GM18861 (cell line): ENCODE results near the gene MRPL53.
A peak's percentile ranks its signal among the peaks of the same experiment; 100 is the strongest.

Experiments used
- ATAC-seq: cut with Tn5 transposase; IDR thresholded peaks from one replicate; pipeline ENCODE4 v1.9.1; 2021; ENCODE audit not compliant: unreplicated experiment

The MRPL53 gene

GRCh38 chr2:74472086-74472944 lies at the start of gene MRPL53:
TSS of gene MRPL53 (minus strand) at chr2:74472680. CDS start at chr2:74472660, 20 bp downstream.
- peak; percentile 74 for ATAC-seq

GRCh38 chr2:74516650-74517049 lies 44.2 kb upstream of the MRPL53 start:
- no peak for ATAC-seq

- no peak for ATAC-seq
Observed at GRCh38 chr2:74515981-74516633, 43.6 kb upstream of the MRPL53 start.

DNA sequence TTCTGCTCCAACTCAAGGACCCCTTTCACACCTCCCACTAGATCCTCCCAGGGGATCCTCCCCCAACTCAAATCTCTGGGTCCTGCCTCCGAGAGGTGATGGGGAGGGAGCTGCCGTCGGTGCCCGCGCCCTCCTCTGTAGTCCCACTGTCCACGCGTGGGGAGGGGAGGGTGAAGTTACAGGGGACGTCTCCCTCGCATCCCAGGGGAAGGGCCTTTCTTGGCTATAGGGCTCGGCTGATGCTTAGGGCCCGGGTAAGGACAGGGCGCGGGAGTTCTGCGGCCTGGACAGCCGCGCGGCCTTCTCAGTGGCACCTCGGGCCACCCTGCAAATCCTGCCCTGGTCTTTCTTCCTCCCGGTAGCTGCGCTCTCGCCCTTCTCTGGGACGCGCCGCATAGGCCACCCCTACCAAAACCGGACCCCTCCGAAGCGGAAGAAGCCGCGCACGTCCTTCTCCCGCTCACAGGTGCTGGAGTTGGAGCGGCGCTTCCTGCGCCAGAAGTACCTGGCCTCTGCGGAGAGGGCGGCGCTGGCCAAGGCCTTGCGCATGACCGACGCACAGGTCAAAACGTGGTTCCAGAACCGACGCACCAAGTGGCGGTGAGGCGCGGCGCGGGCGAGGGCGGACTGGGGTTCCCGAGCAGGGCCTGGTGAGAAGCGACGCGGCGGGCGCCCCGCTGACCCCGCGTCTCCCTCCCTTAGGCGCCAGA lies 42.9 kb upstream of the MRPL53 start:
- no peak for ATAC-seq

- no peak for ATAC-seq
Observed at GRCh38 chr2:74514368-74515270, 42.1 kb upstream of the MRPL53 start, which contains the start of gene TLX2. TSS of gene TLX2 (plus strand) at chr2:74514450. CDS start at chr2:74514807, 357 bp downstream.

- no peak for ATAC-seq
Observed at GRCh38 chr2:74513605-74514367, 41.3 kb upstream of the MRPL53 start.

- ATAC-seq: no peak
Observed at GRCh38 chr2:74512744-74513604, 40.5 kb upstream of the MRPL53 start.

DNA sequence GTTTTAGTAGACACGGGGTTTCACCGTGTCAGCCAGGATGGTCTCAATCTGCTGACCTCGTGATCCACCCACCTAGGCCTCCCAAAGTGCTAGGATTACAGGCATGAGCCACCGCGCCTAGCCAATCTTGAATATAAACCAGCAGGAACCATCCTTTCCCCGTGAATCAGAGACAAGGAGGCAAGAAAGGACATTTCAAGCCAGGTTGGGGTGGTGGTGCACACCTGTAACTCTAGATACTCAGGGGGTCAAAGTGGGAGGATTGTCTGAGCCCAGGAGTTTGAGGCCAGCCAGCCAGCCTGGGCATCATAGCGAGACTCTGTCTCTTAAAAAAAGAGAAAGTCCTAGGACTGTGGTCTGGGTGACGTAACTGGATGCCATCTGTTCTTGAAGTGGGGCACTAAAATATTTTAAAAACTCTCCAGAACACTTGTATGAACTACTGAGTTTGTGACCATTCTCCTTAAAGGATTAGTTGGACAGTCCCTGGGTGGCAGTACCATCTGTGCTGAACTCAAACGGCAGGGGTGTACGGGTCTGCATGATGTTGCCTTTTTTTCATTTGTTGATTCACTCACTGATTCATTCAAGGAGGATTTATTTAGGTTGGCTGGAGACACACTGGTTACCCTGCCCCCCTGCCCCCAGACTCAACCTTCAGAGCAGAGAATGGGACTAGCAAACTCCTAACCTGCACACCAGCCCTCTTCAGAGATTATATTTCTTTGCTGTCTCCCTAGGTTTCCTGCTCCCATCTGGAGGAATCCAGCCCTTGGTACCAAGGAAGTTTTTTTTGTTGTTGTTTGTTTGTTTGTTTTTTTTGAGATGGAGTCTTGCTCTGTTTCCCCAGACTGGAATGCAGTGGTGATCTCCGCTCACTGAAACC lies 38.9 kb upstream of the MRPL53 start:
- no peak for ATAC-seq

GRCh38 chr2:74510272-74510671 lies 37.8 kb upstream of the MRPL53 start:
- no peak for ATAC-seq

DNA sequence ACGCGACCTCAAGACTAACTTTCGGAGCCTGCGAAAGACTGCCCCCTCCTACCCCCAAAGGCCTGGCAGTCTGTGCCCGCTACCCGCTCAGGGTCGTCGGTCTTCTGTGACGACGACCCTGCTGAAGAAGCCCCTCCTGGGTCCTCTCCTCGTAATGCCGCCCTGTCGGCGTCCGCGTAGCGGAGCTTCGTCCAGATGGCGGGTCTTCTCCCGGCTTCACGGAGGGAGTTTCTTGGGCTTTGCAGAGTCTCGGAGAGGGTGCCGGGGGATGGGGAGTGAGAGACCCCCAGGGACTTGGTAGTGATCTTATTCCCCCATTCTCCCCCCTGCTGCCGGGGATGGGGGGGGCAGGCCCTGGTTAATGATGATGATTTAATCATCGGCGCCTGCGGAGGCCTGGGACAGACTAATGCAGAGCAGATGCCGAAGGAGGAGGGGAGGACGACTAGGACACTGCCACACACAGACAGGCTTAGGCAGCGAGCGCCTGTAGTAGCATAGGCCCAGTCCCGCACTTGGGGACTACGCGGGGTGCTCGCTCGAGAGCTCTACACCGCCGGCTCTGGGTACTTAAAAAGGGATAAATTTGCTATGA lies 35.5 kb upstream of the MRPL53 start:
- peak; percentile 3 for ATAC-seq

DNA sequence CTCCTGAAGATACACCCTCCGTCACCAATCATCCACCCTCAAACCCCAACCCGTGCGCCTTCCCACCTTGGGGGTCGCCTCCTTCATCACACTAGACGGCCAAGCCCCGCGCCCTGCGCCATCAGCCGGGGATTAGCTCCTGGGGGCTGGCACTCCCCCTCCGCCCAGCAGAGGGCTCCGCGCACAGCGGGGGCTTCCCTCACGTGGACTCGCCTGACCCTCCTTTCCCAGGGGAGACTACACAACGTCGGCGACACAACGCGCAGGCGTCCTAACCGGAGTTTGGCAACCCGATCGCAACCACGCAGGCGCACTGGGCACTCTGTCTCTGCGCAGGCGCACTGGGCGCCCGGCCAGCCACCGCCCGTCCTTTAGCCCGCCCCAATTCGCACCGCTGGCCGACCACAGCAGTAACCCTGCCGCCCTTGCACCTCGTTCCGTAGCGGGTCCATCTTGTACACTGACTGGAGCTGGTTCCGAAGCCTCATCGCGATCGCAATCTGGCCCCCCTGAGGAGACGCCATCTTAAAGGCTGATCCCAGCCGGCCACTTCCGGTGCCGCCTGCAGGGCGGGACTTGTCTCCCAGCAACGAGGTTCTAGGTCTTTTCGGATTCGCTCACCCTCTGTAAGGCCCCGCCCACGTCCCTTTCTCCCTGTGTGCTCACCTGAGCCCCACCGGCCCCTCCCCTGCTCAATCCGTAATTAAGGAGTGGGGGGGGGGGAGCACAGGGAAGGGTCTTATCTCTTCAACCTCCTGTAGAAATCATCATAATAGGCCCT lies 34.9 kb upstream of the MRPL53 start, which contains the start of gene PCGF1:
PCGF1 (minus strand) TSS at position 551 of the 781 bp plus-strand sequence; CDS start at position 524, 27 bp downstream.
- peak; percentile 80 for ATAC-seq

GRCh38 chr2:74505448-74506246 lies 33.2 kb upstream of the MRPL53 start:
- ATAC-seq: no peak

- no peak for ATAC-seq
Observed at GRCh38 chr2:74504591-74504990, 32.1 kb upstream of the MRPL53 start.

GRCh38 chr2:74503506-74504475 lies 31.3 kb upstream of the MRPL53 start:
- no peak for ATAC-seq
